Activated CD4-positive, alpha-beta T cell treated with anti-CD3 and anti-CD28 coated beads for 36 hours (primary cell): Measurements from ENCODE around the gene HIVEP3. TPM values are rescaled to one million over a fixed set of nuclear protein-coding genes. Genes with fewer than 3 reads are reported as not detected.

Source experiments
- ATAC-seq: fragments of 200-7000 bp; cut with Tn5 transposase; one replicate; pipeline ENCODE4 v1.10.0; 2021; ENCODE audit warnings: mild to moderate bottlenecking, moderate library complexity
- CTCF ChIA-PET: fragments of 350-600 bp; sonication (Branson Sonifier 250); formaldehyde crosslinking; loops from one replicate; lab custom pipeline; 2021; ENCODE audit warnings: antibody characterized with exemption; lab: Charles Lee
- POLR2A ChIA-PET: fragments of 350-600 bp; sonication (Branson Sonifier 250); formaldehyde crosslinking; loops from one replicate; lab custom pipeline; 2021; ENCODE audit warnings: antibody characterized with exemption, inconsistent platforms; lab: Charles Lee
- DNase-seq: peaks from one replicate; pipeline ENCODE4 v3.0.0-alpha.2; 2020
- H3K27ac Mint-ChIP-seq: one replicate; pipeline ENCODE4 v1.8.0; 2021; ENCODE audit warnings: mixed read lengths
- H3K27me3 Mint-ChIP-seq: one replicate; pipeline ENCODE4 v1.8.0; 2021; ENCODE audit warnings: mixed read lengths
- H3K36me3 Mint-ChIP-seq: one replicate; pipeline ENCODE4 v1.8.0; 2021; ENCODE audit warnings: low read depth, mixed read lengths
- H3K4me1 Mint-ChIP-seq: one replicate; pipeline ENCODE4 v1.8.0; 2021; ENCODE audit warnings: mixed read lengths
- H3K4me3 Mint-ChIP-seq: one replicate; pipeline ENCODE4 v1.8.0; 2021; ENCODE audit warnings: mild to moderate bottlenecking, moderate library complexity, mixed read lengths
- H3K9me3 Mint-ChIP-seq: one replicate; pipeline ENCODE4 v1.8.0; 2021; ENCODE audit warnings: low read depth, mixed read lengths
- intact Hi-C, 2 experiments: fragments of 100-400 bp; cut with DNase I in 1 of 2; cut with micrococcal nuclease in 1 of 2; formaldehyde crosslinking; loops; one replicate each; pipeline versions ENCODE4 v1.14.2 to v1.15.1; 2022 to 2024; cut with DNase I, micrococcal nuclease
- total RNA-seq, 2 experiments: library from RNA; stranded (reverse); gene quantifications; one replicate each; pipeline ENCODE4 v1.2.3, GENCODE V29; 2021

HIVEP3 gene
- total RNA-seq, 2 experiments from 2014 or later, result 29.4 to 39.6 TPM

DNA sequence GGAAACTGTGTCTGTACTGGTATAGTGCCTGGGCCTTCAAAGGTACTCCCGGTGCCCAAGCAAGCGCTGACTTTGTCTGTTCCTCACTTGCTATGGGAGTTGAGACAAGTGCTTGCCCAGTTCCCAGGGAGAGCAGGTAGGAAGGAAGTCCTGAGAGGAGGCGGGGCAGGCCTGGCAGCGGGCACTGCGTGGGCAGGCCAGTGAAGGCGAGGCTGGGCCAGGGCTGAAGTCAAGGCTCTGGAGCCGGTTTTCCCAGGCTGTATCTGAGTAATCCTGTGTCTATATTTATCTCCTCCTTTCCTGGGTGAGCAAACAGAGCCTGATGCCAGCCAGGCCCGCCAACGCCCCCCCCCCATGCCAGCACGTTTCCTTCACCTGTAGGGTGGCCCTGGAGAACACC lies 418.3 kb downstream of the HIVEP3 start:
- Mint-ChIP-seq H3K36me3 (no peaks in the 10 kb centered on the region), H3K27ac (no peak overlapping the region), H3K9me3 (no peaks in the 10 kb centered on the region), H3K27me3 (peaks cover 11% of the 10 kb centered on the region), H3K4me1 (peaks cover 18% of the 10 kb centered on the region), H3K4me3 (no peak overlapping the region)
- ChIA-PET POLR2A (no interaction called here), CTCF (no interaction called here)
- intact Hi-C loops, result no loop called here
- DNase-seq (no peak), ATAC-seq (no peak)

DNA sequence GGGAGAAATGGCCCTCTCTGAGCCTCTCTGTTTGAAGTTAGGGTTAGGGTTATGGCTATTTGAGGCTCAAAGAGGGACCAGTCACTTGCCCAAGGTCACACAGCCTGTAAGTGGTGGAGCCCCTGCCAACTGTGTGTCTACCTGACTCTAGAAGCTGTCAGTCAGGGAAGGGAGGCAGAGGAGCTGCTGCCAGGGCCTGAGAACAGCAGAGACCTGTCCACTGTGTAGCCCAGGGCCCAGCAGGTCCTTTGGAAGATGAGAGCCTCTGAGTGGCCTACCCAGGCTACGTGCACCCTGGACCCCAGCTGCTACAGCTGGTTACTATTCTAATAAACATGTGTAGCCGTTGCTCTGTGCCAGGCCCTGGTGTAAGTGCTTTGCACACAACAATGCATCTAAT lies 419.1 kb downstream of the HIVEP3 start:
- H3K27ac Mint-ChIP-seq, result no peak overlapping the region
- H3K27me3 Mint-ChIP-seq, result peaks cover 16% of the 10 kb centered on the region
- no peaks in the 10 kb centered on the region for H3K36me3 Mint-ChIP-seq
- peaks cover 14% of the 10 kb centered on the region for H3K4me1 Mint-ChIP-seq
- H3K4me3 Mint-ChIP-seq, result no peak overlapping the region
- no peaks in the 10 kb centered on the region for H3K9me3 Mint-ChIP-seq
- no peak for DNase-seq
- CTCF ChIA-PET, result no interaction called here
- intact Hi-C loops, result no loop called here
- ATAC-seq, result no peak
- POLR2A ChIA-PET, result no interaction called here

DNA sequence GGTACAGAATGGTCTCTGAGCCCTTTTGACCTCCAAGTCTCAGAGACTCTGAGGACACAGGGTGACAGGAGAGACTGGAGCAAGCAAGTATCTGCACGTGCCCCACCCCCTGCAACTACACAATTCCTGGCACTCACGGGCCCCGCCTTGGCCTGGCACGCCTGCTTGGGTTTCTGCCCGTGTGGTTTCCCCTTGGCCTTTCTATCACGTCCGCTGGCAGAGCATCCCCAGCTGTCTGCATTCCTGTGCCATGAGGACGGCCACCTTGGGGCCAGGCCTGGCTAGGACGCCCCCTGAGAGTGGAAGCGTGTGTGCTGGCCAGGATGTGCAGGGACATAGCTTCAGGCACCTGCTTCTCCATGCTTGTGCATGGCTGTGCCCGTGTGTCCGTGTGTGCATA lies 419.9 kb downstream of the HIVEP3 start:
- Mint-ChIP-seq H3K4me3 (no peak overlapping the region), H3K27me3 (peaks cover 18% of the 10 kb centered on the region), H3K36me3 (no peaks in the 10 kb centered on the region), H3K27ac (no peak overlapping the region), H3K4me1 (peaks cover 8% of the 10 kb centered on the region), H3K9me3 (no peaks in the 10 kb centered on the region)
- intact Hi-C loops, result no loop called here
- ATAC-seq (no peak), DNase-seq (no peak)
- POLR2A ChIA-PET, result no interaction called here
- CTCF ChIA-PET, result no interaction called here

DNA sequence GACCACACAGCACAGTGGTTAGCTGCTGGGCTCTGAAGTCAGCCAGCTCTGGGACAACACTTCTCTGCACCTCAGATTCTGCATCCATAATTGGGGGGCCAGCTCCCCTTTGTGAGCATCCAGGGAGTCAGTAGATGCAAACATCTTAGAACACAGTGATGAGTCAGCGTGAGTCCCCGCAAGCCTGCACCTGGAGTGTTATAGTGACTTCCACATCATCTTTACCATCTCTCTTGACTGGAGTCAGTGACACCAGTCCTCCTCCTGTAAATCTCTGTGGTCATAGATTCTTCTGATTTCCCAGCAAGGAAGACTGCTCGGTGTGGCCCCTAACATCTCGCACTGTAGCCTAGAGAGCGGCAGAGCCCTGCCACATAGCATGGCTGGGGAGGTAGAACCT lies 420.3 kb downstream of the HIVEP3 start:
- Mint-ChIP-seq H3K4me3 (no peak overlapping the region), H3K27ac (no peak overlapping the region), H3K9me3 (no peaks in the 10 kb centered on the region), H3K27me3 (peaks cover 18% of the 10 kb centered on the region), H3K4me1 (peaks cover 8% of the 10 kb centered on the region), H3K36me3 (no peaks in the 10 kb centered on the region)
- intact Hi-C loops, result no loop called here
- ChIA-PET CTCF (no interaction called here), POLR2A (no interaction called here)
- ATAC-seq, result no peak
- peak; percentile 28 for DNase-seq

DNA sequence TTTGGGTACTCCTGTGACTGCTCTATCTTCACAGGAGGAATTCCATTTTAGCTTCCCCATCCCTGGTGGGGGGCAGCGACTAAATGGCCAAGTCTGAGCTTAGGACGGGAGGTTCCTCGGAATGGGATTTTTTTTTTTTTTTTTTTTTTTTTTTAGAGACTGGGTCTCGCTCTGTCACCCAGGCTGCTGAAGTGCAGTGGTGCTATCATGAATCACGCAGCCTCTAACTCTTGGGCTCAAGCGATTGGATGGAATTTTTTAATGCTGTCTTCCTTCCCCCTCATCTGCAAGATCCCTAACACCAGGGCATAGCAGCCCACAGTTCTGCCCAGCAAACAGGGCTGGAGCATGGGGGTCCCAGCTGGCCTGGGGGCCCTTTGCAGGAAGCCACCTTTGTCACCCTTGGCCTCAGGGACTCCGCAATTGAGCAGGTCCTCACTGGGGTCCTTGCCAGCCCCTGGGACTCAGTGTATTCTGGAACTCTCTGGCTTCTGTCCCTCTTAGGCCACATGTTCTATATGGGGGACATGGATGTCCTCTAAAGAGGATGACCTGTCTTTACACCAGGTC lies 421.2 kb downstream of the HIVEP3 start:
- intact Hi-C loops, result no loop called here
- H3K36me3 Mint-ChIP-seq, result no peaks in the 10 kb centered on the region
- DNase-seq (no peak), ATAC-seq (no peak)
- CTCF ChIA-PET, result interaction anchor here (1.2 kb wide), 1 partner anchor 18 kb away, joined by 3 read pairs; no protein-coding TSS in a partner anchor
- peaks cover 18% of the 10 kb centered on the region for H3K27me3 Mint-ChIP-seq
- no peak overlapping the region for H3K4me3 Mint-ChIP-seq
- H3K9me3 Mint-ChIP-seq, result no peaks in the 10 kb centered on the region
- POLR2A ChIA-PET, result no interaction called here
- H3K27ac Mint-ChIP-seq, result no peak overlapping the region
- H3K4me1 Mint-ChIP-seq, result peaks cover 8% of the 10 kb centered on the region

DNA sequence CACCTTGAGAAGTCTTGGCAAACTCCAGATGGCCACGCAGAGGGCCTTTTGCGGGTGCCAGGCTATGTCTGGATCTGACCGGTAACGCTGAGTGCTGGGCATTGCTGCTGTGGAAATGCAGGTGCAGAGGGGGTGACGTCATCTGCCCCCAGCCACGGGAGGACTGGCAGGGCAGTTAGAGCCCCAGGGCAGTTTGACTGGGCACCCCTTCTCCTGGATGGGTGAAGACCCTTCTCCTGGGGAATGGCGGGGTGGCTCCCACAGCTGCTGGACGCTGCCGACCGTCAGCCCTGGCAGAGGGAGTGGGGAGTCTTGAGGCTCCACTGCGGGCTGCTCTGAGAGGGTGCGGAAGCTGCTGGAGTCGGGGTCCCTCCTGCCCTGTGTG lies 421.7 kb downstream of the HIVEP3 start:
- POLR2A ChIA-PET, result no interaction called here
- intact Hi-C loops, result no loop called here
- DNase-seq (no peak), ATAC-seq (no peak)
- peaks cover 18% of the 10 kb centered on the region for H3K27me3 Mint-ChIP-seq
- H3K4me3 Mint-ChIP-seq, result no peak overlapping the region
- H3K4me1 Mint-ChIP-seq, result peaks cover 8% of the 10 kb centered on the region
- no peaks in the 10 kb centered on the region for H3K9me3 Mint-ChIP-seq
- H3K36me3 Mint-ChIP-seq, result no peaks in the 10 kb centered on the region
- CTCF ChIA-PET, result interaction anchor here (1.2 kb wide), 1 partner anchor 18 kb away, joined by 3 read pairs; no protein-coding TSS in a partner anchor
- H3K27ac Mint-ChIP-seq, result no peak overlapping the region

DNA sequence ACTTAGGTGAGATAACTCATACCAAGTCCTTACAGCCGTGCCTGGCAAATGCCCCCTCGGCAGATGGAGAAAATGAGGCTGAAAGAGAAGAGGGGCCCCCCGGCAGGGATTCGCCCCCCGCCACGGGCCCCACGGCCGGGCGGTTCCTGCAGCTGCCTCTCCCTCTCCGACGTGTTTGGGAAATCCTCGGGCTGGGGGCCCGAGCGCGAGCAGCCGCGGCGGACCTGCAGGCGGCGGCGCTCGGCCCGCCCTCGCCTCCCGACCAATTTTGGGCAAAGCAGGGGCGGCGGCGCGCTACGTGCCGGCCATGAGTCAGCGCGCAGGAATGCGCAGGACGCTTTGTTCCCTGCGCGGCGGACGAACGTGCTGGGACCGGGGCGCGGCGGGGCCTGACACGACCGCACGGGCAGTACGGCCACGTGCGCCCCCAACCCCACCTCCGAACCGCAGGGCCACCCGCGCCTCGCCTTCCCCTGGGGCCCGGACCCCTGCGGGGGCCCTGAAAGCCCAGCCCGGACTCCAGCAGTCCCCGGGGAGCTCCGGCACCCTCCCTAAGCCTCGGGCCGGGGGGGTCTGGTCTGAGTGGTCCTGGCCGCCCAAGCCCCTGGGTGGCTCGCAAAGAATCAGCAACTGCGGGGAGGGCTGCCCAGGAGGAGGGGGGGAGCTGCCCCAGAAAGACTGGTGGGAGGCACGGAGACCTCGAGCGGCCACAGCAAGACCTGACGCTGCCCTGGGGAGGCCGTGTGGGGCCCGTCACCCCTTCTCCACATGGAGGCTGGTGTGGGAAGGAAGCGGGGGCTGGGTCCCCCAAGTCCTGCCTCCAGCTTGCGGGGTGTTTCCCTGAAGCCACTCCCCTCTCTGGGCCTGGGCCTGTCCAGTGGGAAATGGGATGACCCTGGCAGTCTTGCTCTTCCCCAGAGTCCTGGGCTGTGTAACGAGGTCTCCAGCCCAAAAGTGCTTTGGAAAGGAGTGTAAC lies 422.4 kb downstream of the HIVEP3 start:
- intact Hi-C loops, result no loop called here
- ChIA-PET CTCF (interaction anchor here (0.5 kb wide), 1 partner anchor 66 kb away, joined by 3 read pairs; no protein-coding TSS in a partner anchor), POLR2A (no interaction called here)
- Mint-ChIP-seq H3K4me1 (peaks cover 8% of the 10 kb centered on the region), H3K4me3 (peak overlapping the region; percentile 50), H3K36me3 (no peaks in the 10 kb centered on the region), H3K9me3 (no peaks in the 10 kb centered on the region), H3K27me3 (peaks cover 18% of the 10 kb centered on the region), H3K27ac (no peak overlapping the region)
- peak; percentile 82 for DNase-seq
- ATAC-seq, result peak; percentile 68

DNA sequence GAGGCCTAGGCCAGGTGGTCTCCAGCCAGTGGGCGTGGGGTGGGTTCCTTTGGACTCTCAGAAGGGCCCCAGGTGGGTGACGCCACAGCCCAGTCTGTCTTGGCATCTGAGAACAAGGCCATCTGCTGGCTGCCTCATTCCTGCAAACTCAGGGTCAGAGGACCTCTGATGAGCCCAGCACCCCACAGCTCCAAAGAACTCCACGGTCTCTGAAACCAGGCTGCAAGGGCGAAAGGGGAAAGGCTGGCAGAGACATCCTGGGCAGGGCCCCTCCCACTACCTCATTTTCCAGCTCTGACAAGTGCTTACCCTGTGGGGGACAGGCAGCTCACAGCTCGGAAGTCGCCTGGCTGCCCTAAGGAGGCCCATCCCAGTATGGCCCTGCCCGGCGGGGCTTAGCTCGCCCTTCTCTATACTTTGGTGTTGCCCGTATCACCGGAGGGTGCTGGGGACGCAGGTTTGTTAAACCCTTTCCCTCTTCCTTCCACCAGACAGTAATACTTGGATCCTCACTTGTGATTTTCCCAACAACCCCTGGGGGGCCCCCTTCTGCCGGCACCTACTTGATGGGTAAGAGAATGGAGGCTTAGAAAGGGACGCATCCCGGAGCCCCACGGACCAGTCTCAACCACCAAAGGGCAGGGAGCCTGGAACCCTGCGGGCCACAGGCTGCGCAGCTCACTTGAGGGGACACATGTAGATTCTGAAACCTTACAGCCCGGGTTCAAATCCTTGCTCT lies 423.3 kb downstream of the HIVEP3 start:
- peak; percentile 27 for ATAC-seq
- intact Hi-C loops, result no loop called here
- H3K36me3 Mint-ChIP-seq, result no peaks in the 10 kb centered on the region
- POLR2A ChIA-PET, result no interaction called here
- H3K4me1 Mint-ChIP-seq, result peaks cover 8% of the 10 kb centered on the region
- peak overlapping the region; percentile 50 for H3K4me3 Mint-ChIP-seq
- peaks cover 18% of the 10 kb centered on the region for H3K27me3 Mint-ChIP-seq
- DNase-seq, result peak; percentile 61
- CTCF ChIA-PET, result interaction anchor here (0.5 kb wide), 1 partner anchor 67 kb away, joined by 3 read pairs; no protein-coding TSS in a partner anchor
- H3K9me3 Mint-ChIP-seq, result no peaks in the 10 kb centered on the region
- no peak overlapping the region for H3K27ac Mint-ChIP-seq

DNA sequence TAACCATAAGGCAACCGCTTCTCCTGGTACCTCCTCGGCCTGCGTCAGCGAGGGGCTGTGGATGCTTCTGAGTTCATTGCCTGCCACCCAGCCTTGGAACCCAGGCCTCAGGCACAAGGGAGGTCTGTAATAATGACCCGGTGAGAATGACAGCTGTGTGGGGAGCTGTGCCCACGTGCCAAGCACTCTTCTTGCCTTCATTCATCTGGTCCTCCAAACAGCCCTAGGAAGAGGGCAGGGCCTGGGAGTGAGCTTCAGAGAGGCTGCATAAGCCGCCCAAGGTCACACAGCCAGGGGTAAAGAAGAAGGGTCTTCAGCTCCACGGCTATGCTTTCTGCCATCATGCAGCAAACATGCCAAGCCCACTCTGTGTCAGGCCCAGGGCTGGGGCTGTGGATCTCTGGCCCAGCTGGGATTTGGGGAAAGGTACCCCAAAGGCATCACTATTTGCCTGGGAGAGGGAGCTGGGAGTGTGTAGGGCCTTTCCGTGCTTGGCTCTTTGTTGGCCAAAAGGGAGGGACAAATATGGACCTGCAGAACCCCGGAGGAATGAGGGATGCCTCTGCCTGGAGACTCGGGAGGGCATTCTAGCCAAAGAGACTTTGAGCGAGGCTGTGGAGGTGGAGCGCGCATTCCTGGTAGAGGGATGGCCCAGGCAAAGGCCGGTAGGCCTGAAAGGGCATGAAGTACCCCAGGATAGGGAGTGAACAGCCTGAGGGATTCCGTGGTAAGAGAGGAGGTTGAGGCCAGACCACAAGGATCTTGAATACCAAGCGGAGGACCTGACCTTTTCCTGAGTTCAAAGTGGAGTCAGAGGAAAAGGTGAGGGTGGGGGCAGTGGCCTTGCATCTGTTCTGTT lies 424.1 kb downstream of the HIVEP3 start:
- DNase-seq, result no peak
- POLR2A ChIA-PET, result no interaction called here
- Mint-ChIP-seq H3K27ac (no peak overlapping the region), H3K36me3 (no peaks in the 10 kb centered on the region), H3K4me3 (no peak overlapping the region), H3K27me3 (peaks cover 21% of the 10 kb centered on the region), H3K9me3 (no peaks in the 10 kb centered on the region), H3K4me1 (peaks cover 8% of the 10 kb centered on the region)
- CTCF ChIA-PET, result no interaction called here
- intact Hi-C loops, result no loop called here
- no peak for ATAC-seq

DNA sequence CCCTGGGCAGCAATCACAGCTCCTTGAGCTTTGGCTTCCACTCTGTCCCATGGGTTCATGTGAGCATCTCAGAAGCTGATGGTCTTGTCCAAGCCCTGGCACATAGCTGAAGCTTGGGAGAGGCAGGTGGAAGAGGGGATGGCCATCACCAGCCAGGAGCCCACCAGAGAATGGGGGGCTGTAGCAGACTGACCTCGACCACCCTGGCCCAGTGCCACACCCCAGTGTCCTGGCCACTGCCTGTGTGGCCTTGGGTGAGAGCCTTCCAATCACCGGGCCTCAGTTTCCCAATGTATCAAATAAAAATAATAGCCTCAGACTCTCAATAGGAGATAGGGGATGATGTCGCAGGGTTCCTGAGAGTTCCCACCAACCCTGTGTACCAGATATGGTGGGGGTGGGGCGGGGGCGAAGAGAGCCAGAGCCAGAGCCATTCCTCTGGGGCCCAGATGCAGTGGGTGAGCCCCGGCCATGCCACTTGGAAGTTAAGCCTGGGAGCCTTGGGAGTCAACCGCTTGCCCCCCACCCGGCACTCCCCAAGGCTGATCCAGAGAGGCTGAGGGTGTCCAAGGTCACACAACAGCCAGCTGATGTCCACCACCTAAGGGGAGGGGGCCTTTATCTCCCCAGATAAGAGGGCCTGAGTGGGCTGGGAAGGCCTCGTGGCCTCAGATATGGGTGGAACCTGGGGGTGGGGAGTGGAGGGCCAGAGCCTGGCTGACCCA lies 424.9 kb downstream of the HIVEP3 start:
- Mint-ChIP-seq H3K36me3 (no peaks in the 10 kb centered on the region), H3K27ac (no peak overlapping the region), H3K4me1 (peaks cover 8% of the 10 kb centered on the region), H3K9me3 (no peaks in the 10 kb centered on the region), H3K27me3 (peaks cover 24% of the 10 kb centered on the region), H3K4me3 (no peak overlapping the region)
- intact Hi-C loops, result no loop called here
- ChIA-PET CTCF (interaction anchor here (0.5 to 1.8 kb wide), 5 partner anchors 12 to 429 kb away, joined by 3 to 7 read pairs (median 4); no protein-coding TSS in a partner anchor), POLR2A (no interaction called here)
- DNase-seq (no peak), ATAC-seq (no peak)
